Mesendoderm (in vitro differentiated cells): Measurements from ENCODE around the gene SKIC8.

Experiments used
- DNase-seq: peaks from one replicate; pipeline ENCODE4 v3.0.0; 2013
- H2AK5ac ChIP-seq: 2 replicates; pipeline ENCODE4 v1.6.1; 2013; ENCODE audit warnings: low read length, inconsistent platforms
- H2BK120ac ChIP-seq: 2 replicates; pipeline ENCODE4 v1.6.1; 2013; ENCODE audit warnings: low read depth, mild to moderate bottlenecking, low read length, moderate library complexity, mixed read lengths
- H2BK15ac ChIP-seq: replicated peaks from 2 replicates; pipeline ENCODE4 v1.6.1; 2013; ENCODE audit warnings: low read depth, mild to moderate bottlenecking, moderate library complexity
- H2BK5ac ChIP-seq: 2 replicates; pipeline ENCODE4 v1.6.1; 2013; ENCODE audit warnings: low read length, inconsistent platforms
- H3K18ac ChIP-seq: 2 replicates; pipeline ENCODE4 v1.6.1; 2013; ENCODE audit warnings: mild to moderate bottlenecking, low read length, mixed read lengths
- H3K23ac ChIP-seq: one replicate; pipeline ENCODE4 v1.6.1; 2013; ENCODE audit warnings: low read length
- H3K27ac ChIP-seq: 2 replicates; pipeline ENCODE4 v1.5.1; 2013; ENCODE audit warnings: low read depth, mild to moderate bottlenecking, inconsistent platforms, low read length, moderate library complexity
- H3K27me3 ChIP-seq: 2 replicates; pipeline ENCODE4 v1.6.1; 2013; ENCODE audit warnings: low read length, control low read depth, mild to moderate bottlenecking, inconsistent platforms; ENCODE audit not compliant: insufficient read depth, poor library complexity
- H3K36me3 ChIP-seq: 2 replicates; pipeline ENCODE4 v1.6.1; 2013; ENCODE audit warnings: low read length, inconsistent platforms; ENCODE audit not compliant: control insufficient read depth, insufficient read depth
- H3K4ac ChIP-seq: one replicate; pipeline ENCODE4 v1.6.1; 2013; ENCODE audit warnings: low read depth, mild to moderate bottlenecking, low read length, moderate library complexity
- H3K4me1 ChIP-seq: 2 replicates; pipeline ENCODE4 v1.6.1; 2013; ENCODE audit warnings: low read depth, low read length, inconsistent platforms; ENCODE audit not compliant: control insufficient read depth
- H3K4me2 ChIP-seq: 2 replicates; pipeline ENCODE4 v1.6.1; 2013; ENCODE audit warnings: low read length
- H3K4me3 ChIP-seq: 2 replicates; pipeline ENCODE4 v1.5.1; 2013; ENCODE audit warnings: mild to moderate bottlenecking, low read length
- H3K56ac ChIP-seq: one replicate; pipeline ENCODE4 v1.6.1; 2013; ENCODE audit warnings: low read length
- H3K79me1 ChIP-seq: 2 replicates; pipeline ENCODE4 v1.6.1; 2013; ENCODE audit warnings: low read length, inconsistent platforms
- H3K79me2 ChIP-seq: 2 replicates; pipeline ENCODE4 v1.6.1; 2013; ENCODE audit warnings: mild to moderate bottlenecking, low read length; ENCODE audit not compliant: control insufficient read depth, insufficient read depth
- H3K9ac ChIP-seq: 2 replicates; pipeline ENCODE4 v1.6.1; 2013; ENCODE audit warnings: low read length, inconsistent platforms
- H4K5ac ChIP-seq: one replicate; pipeline ENCODE4 v1.6.1; 2013; ENCODE audit warnings: low read length
- H4K8ac ChIP-seq: one replicate; pipeline ENCODE4 v1.6.1; 2013; ENCODE audit warnings: low read depth, mild to moderate bottlenecking, control low read depth, low read length, moderate library complexity
- WGBS: extraction: QIAGEN DNeasy Blood & Tissue Kit; methylation state at CpG from one replicate; pipeline ENCODE4 v1.1.7; 2013; ENCODE audit warnings: low lambda C conversion rate, missing lambda C conversion rate; ENCODE audit not compliant: insufficient coverage; ENCODE audit errors: extremely low coverage; 5-methylcytosine and 5-hydroxymethylcytosine counted together

The SKIC8 gene

DNA sequence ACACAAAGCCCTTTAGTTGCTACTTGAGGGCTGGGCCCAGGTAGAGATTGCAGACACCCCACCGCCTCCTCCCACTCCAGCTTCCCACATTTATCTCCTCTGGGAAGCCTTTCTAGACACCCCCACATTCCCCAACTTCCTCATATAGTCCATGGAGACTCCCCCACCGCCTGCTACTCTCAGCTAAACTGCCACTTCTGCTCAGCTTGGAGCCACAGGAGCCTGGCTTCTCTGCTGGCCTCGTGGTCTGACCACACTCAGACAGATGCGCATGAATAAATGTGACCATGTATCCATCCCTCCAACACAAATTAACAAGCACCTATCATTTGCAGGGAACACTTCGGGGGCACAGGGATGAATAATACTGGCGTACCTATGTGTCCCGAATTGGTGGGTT lies 54.5 kb downstream of the SKIC8 start:
- Histone ChIP-seq H4K5ac (no peak overlapping the region), H2BK15ac (no peak overlapping the region), H3K27ac (no peak overlapping the region), H2BK5ac (no peak overlapping the region), H2AK5ac (no peak overlapping the region), H3K27me3 (no peaks in the 10 kb centered on the region), H3K4me2 (no peak overlapping the region), H2BK120ac (no peak overlapping the region), H3K4ac (no peak overlapping the region), H4K8ac (no peak overlapping the region), H3K9ac (no peak overlapping the region), H3K79me2 (no peaks in the 10 kb centered on the region), H3K36me3 (no peaks in the 10 kb centered on the region), H3K79me1 (no peaks in the 10 kb centered on the region), H3K18ac (no peak overlapping the region), H3K4me3 (no peak overlapping the region), H3K56ac (no peak overlapping the region), H3K23ac (no peak overlapping the region), H3K4me1 (peaks cover 7% of the 10 kb centered on the region)
- no CpG with 5 or more reads among the region's 7 CpGs for WGBS
- no peak for DNase-seq

DNA sequence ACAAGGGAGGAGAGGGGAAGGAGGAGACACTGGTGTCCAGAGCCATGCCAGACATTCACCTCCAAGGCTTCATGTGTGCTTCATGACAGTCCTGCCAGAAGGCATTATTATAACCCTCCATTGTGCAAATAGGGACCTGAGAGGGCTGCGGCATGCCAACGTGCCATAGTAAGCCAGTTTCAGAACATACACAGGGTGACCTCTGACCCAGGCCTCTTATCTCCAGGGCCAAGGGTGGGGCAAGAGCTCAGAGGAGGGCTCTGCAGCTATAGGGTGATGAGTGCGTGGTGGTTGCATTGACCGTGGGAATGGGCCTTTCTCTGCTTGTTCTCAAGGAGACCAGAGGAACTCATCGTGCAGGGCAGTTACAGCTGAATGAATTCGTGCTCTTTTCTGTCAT lies 55.3 kb downstream of the SKIC8 start:
- no peak for DNase-seq
- Histone ChIP-seq H3K4me2 (no peak overlapping the region), H3K27ac (no peak overlapping the region), H3K79me1 (no peaks in the 10 kb centered on the region), H3K18ac (no peak overlapping the region), H3K4me3 (no peak overlapping the region), H2AK5ac (no peak overlapping the region), H2BK120ac (no peak overlapping the region), H4K8ac (no peak overlapping the region), H3K56ac (no peak overlapping the region), H3K4ac (no peak overlapping the region), H3K36me3 (no peaks in the 10 kb centered on the region), H3K23ac (no peak overlapping the region), H3K4me1 (peaks cover 7% of the 10 kb centered on the region), H2BK15ac (no peak overlapping the region), H3K27me3 (no peaks in the 10 kb centered on the region), H3K79me2 (no peaks in the 10 kb centered on the region), H2BK5ac (no peak overlapping the region), H3K9ac (no peak overlapping the region), H4K5ac (no peak overlapping the region)
- no CpG with 5 or more reads among the region's 6 CpGs for WGBS

DNA sequence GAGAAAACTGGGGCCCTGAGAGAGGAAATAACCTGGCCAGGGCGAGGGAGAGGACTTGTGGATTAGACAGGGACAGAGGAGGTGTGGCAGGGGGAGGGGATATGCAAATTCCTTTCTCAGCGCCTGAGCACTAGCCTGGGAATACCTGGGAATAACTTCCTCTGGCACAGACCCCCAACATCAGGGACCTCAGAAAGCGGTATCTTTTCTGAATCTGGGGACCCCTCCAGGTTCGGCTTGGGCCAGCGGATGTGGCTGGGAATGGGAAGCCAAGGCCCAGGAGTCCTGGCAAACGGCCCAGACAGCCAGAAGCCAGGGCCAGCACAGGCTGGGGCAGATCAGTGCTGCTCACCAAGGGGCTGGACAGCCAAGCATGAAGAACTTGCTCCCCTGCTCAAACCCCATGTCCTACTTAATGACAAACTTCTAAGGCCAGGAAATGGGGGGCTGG lies 55.9 kb downstream of the SKIC8 start:
- peak overlapping the region; percentile 75 for H3K56ac ChIP-seq
- H3K27ac ChIP-seq: no peak overlapping the region
- no peak overlapping the region for H3K4ac ChIP-seq
- no peak overlapping the region for H4K8ac ChIP-seq
- no peak overlapping the region for H3K4me3 ChIP-seq
- DNase-seq: peak; percentile 80
- H3K4me1 ChIP-seq: peaks cover 7% of the 10 kb centered on the region
- H4K5ac ChIP-seq: no peak overlapping the region
- H2BK5ac ChIP-seq: no peak overlapping the region
- no peaks in the 10 kb centered on the region for H3K36me3 ChIP-seq
- no peak overlapping the region for H3K18ac ChIP-seq
- no CpG with 5 or more reads among the region's 6 CpGs for WGBS
- no peak overlapping the region for H2BK15ac ChIP-seq
- H3K4me2 ChIP-seq: no peak overlapping the region
- no peaks in the 10 kb centered on the region for H3K79me2 ChIP-seq
- H3K23ac ChIP-seq: no peak overlapping the region
- H3K79me1 ChIP-seq: no peaks in the 10 kb centered on the region
- no peak overlapping the region for H2BK120ac ChIP-seq
- H2AK5ac ChIP-seq: no peak overlapping the region
- no peaks in the 10 kb centered on the region for H3K27me3 ChIP-seq
- H3K9ac ChIP-seq: no peak overlapping the region

DNA sequence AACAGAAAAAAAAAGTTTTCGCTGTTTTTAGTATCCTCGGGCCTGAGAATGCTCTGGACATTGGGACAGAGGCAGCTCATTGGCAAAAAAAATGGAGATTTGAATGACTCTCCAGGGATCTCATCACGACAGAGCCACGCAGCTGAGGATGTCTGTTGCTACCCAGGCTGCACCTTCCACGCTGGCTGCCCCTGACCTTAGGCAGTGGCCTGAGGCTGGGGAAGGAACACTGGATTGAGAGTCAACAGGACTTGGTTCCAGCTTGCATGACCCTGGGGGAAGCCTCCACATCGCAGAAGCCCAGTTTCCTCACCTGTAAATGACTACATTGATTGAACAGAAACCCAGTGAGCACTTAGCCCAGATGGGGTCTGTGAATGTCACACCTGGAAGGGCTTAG lies 56.4 kb downstream of the SKIC8 start:
- no peak overlapping the region for H2BK5ac ChIP-seq
- H4K5ac ChIP-seq: no peak overlapping the region
- H3K4ac ChIP-seq: no peak overlapping the region
- H2BK15ac ChIP-seq: no peak overlapping the region
- WGBS: no CpG with 5 or more reads among the region's 6 CpGs
- no peak overlapping the region for H3K23ac ChIP-seq
- DNase-seq: no peak
- H4K8ac ChIP-seq: no peak overlapping the region
- H2BK120ac ChIP-seq: no peak overlapping the region
- no peak overlapping the region for H2AK5ac ChIP-seq
- no peaks in the 10 kb centered on the region for H3K79me1 ChIP-seq
- no peaks in the 10 kb centered on the region for H3K79me2 ChIP-seq
- no peak overlapping the region for H3K27ac ChIP-seq
- peaks cover 7% of the 10 kb centered on the region for H3K4me1 ChIP-seq
- no peak overlapping the region for H3K9ac ChIP-seq
- H3K56ac ChIP-seq: peak overlapping the region; percentile 56
- no peaks in the 10 kb centered on the region for H3K27me3 ChIP-seq
- no peak overlapping the region for H3K18ac ChIP-seq
- no peak overlapping the region for H3K4me2 ChIP-seq
- H3K36me3 ChIP-seq: no peaks in the 10 kb centered on the region
- no peak overlapping the region for H3K4me3 ChIP-seq

DNA sequence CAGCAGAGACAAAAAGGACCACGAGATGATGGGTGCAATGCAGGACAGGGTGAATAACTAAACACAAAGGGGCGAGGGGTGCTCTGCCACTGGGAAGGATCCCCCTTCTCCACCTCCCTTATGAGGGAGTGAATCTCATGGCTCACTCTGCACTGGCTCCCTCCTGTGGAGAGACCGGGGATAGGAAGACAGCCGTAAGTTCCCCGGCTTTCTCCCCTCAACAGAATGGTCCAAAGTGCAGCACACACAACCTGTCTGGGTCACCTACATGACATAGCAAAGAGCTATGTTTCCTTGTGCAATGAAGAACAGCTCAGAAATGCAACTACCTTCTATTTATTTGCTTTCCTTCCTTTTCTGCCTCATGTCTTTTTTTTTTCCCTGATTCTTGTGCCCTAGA lies 57.3 kb downstream of the SKIC8 start:
- Histone ChIP-seq H3K4me2 (no peak overlapping the region), H2BK120ac (no peak overlapping the region), H3K79me1 (no peaks in the 10 kb centered on the region), H3K36me3 (no peaks in the 10 kb centered on the region), H3K27ac (no peak overlapping the region), H4K8ac (no peak overlapping the region), H3K4me3 (no peak overlapping the region), H3K27me3 (no peaks in the 10 kb centered on the region), H2AK5ac (no peak overlapping the region), H3K56ac (no peak overlapping the region), H4K5ac (no peak overlapping the region), H3K9ac (no peak overlapping the region), H3K79me2 (no peaks in the 10 kb centered on the region), H3K23ac (no peak overlapping the region), H3K18ac (no peak overlapping the region), H2BK5ac (no peak overlapping the region), H2BK15ac (no peak overlapping the region), H3K4ac (no peak overlapping the region), H3K4me1 (peaks cover 7% of the 10 kb centered on the region)
- no CpG with 5 or more reads among the region's 5 CpGs for WGBS
- peak; percentile 48 for DNase-seq

DNA sequence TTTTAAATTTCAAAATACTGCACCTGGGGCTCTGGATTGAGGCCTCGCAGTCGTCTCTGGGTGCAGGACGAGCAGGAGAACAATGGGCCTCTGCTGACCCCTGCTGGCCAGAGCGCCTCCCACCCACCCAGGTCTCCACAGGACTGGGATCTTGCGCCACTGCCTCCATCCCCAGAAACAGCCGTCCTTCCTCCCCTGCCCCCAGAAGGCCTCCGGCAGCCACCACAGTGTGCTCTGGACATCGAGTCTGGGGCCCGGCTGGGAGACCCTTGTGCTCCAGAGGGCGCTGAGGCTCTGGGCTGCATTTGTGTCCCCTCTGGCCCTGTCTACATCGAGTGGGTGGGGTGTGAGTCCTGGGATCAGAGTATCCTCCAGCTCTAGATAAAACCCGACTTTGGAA lies 58.4 kb downstream of the SKIC8 start:
- Histone ChIP-seq H3K4me3 (no peak overlapping the region), H3K4me2 (no peak overlapping the region), H3K27ac (no peak overlapping the region), H3K56ac (no peak overlapping the region), H4K8ac (no peak overlapping the region), H3K79me2 (no peaks in the 10 kb centered on the region), H3K23ac (no peak overlapping the region), H3K4me1 (peaks cover 7% of the 10 kb centered on the region), H3K27me3 (no peaks in the 10 kb centered on the region), H2BK15ac (no peak overlapping the region), H3K79me1 (no peaks in the 10 kb centered on the region), H3K18ac (no peak overlapping the region), H3K36me3 (no peaks in the 10 kb centered on the region), H2BK5ac (no peak overlapping the region), H2AK5ac (no peak overlapping the region), H3K9ac (no peak overlapping the region), H3K4ac (no peak overlapping the region), H4K5ac (no peak overlapping the region), H2BK120ac (no peak overlapping the region)
- peak; percentile 87 for DNase-seq
- no CpG with 5 or more reads among the region's 12 CpGs for WGBS
